Measurements from ENCODE around the gene CTBP2.
A peak's percentile ranks its signal among the peaks of the same experiment; 100 is the strongest.

CTBP2 gene

GRCh38 chr10:125159932-125160855 lies at the start of gene CTBP2:
TSS of gene CTBP2 (minus strand) at chr10:125160563.
- no peak for TF ChIP-seq CTCF (IDR thresholded peaks at IDR 0.05; ENCODE audit: insufficient read depth, low read length, missing control alignments)
- no peak for DNase-seq (ENCODE audit: low read depth, low spot score)
- ChIA-PET CTCF (no interaction called here), POLR2A (interaction anchor here (1.0 kb wide), 1 partner anchor 502 kb away, joined by 5 read pairs; no protein-coding TSS in a partner anchor)
- H3K4me3 ChIP-seq (ENCODE audit: low read depth, low read length), result peak within 1 kb of the TSS; percentile 72

- no peak for DNase-seq (ENCODE audit: low read depth, low spot score)
- CTCF ChIA-PET, result interaction anchor here (0.9 to 2.4 kb wide), 2 partner anchors 8 to 163 kb away, joined by 3 to 7 read pairs; no protein-coding TSS in a partner anchor
- POLR2A ChIA-PET, result no interaction called here
Observed at GRCh38 chr10:125209591-125210355, 49.4 kb upstream of the CTBP2 start.

GRCh38 chr10:125208854-125209565 lies 48.6 kb upstream of the CTBP2 start:
- H3K4me3 ChIP-seq (ENCODE audit: low read depth, low read length), result no peak overlapping the region
- CTCF ChIA-PET, result interaction anchor here (0.9 to 2.4 kb wide), 2 partner anchors 9 to 162 kb away, joined by 3 to 7 read pairs; no protein-coding TSS in a partner anchor
- POLR2A ChIA-PET, result no interaction called here
- DNase-seq (ENCODE audit: low read depth, low spot score), result no peak
- no peak for TF ChIP-seq CTCF (IDR thresholded peaks at IDR 0.05; ENCODE audit: insufficient read depth, low read length, missing control alignments)

More at GRCh38 chr10:125209591-125210355, 49.4 kb upstream of the CTBP2 start:
- no peak for TF ChIP-seq CTCF (IDR thresholded peaks at IDR 0.05; ENCODE audit: insufficient read depth, low read length, missing control alignments)
- H3K4me3 ChIP-seq (ENCODE audit: low read depth, low read length), result no peak overlapping the region

GRCh38 chr10:125206623-125207022 lies 46.3 kb upstream of the CTBP2 start:
- TF ChIP-seq CTCF (IDR thresholded peaks at IDR 0.05; ENCODE audit: insufficient read depth, low read length, missing control alignments), result no peak
- POLR2A ChIA-PET, result no interaction called here
- no peak for DNase-seq (ENCODE audit: low read depth, low spot score)
- CTCF ChIA-PET, result no interaction called here
- H3K4me3 ChIP-seq (ENCODE audit: low read depth, low read length), result no peak overlapping the region

- POLR2A ChIA-PET, result no interaction called here
- CTCF ChIA-PET, result no interaction called here
- no peak for TF ChIP-seq CTCF (IDR thresholded peaks at IDR 0.05; ENCODE audit: insufficient read depth, low read length, missing control alignments)
- DNase-seq (ENCODE audit: low read depth, low spot score), result no peak
- H3K4me3 ChIP-seq (ENCODE audit: low read depth, low read length), result no peak overlapping the region
Observed at GRCh38 chr10:125205431-125205830, 45.1 kb upstream of the CTBP2 start.
